ENCODE results near the gene KCMF1. TPM values are rescaled to one million over a fixed set of nuclear protein-coding genes. Genes with fewer than 3 reads are reported as not detected.

The KCMF1 gene
- total and polyA plus RNA-seq, 4 donors: 10.5 to 45.4 (median 23.1) TPM

GRCh38 chr2:84959566-84960506, 11.1 kb upstream of the KCMF1 start:
- no peaks in the 10 kb centered on the region for H3K27me3 ChIP-seq (ENCODE audit: control insufficient read depth in 4 of 4, insufficient read depth in 4 of 4, low read length in 3 of 4)
- peaks cover 2 to 20% (median 15%) of the 10 kb centered on the region in 4 donors for H3K4me1 ChIP-seq (ENCODE audit: control insufficient read depth in 4 of 4, insufficient read depth in 4 of 4, low read length in 3 of 4)
- H3K9ac ChIP-seq (ENCODE audit: low read depth in 1 of 2, low read length in 2 of 2): no peak overlapping the region
- no peaks in the 10 kb centered on the region for H3K9me3 ChIP-seq (ENCODE audit: control insufficient read depth in 4 of 4, low read length in 3 of 4)
- no peak overlapping the region for H3K27ac ChIP-seq (ENCODE audit: low read depth in 1 of 2, low read length in 2 of 2)
- H3K4me3 ChIP-seq (ENCODE audit: low read depth in 1 of 3, low read length in 3 of 3): no peak overlapping the region
- 68% methylated on average over 5 of the region's 5 CpGs for WGBS
- TF ChIP-seq YY1 (IDR thresholded peaks at IDR 0.05) (no peak), FOXA2 (IDR thresholded peaks at IDR 0.05) (no peak), HNF4A (conservative IDR thresholded peaks at IDR 0.05) (no peak), FOXA1 (IDR thresholded peaks at IDR 0.05) (no peak), CTCF (IDR thresholded peaks at IDR 0.05; ENCODE audit: low read depth, low read length, missing input control) (no peak), RAD21 (IDR thresholded peaks at IDR 0.05) (no peak), ATF3 (IDR thresholded peaks at IDR 0.05) (no peak), GABPA (IDR thresholded peaks at IDR 0.05 in 1 of 2, conservative IDR thresholded peaks at IDR 0.05 in 1 of 2) (no peak), REST (IDR thresholded peaks at IDR 0.05) (no peak), TAF1 (conservative IDR thresholded peaks at IDR 0.05) (no peak), RXRA (IDR thresholded peaks at IDR 0.05) (no peak), ZBTB33 (IDR thresholded peaks at IDR 0.05) (no peak), HNF4G (IDR thresholded peaks at IDR 0.05) (no peak), EGR1 (IDR thresholded peaks at IDR 0.05; ENCODE audit: low read depth in 2 of 2) (no peak)
- H3K36me3 ChIP-seq (ENCODE audit: control insufficient read depth in 4 of 4, insufficient read depth in 3 of 4, low read depth in 1 of 4, low read length in 3 of 4): no peaks in the 10 kb centered on the region
- no peak for DNase-seq (ENCODE audit: low spot score)
